OCI-LY7 (cell line): Measurements from ENCODE around the gene DHRS3.

Experiments
- EZH2phosphoT487 ChIP-seq: fragments of 200-600 bp; sonication (generic); IDR thresholded peaks from 2 replicates; pipeline ENCODE4 v1.6.1; 2018; ENCODE audit warnings: low read depth, borderline replicate concordance, mild to moderate bottlenecking, mixed run types, antibody characterized with exemption, low read length, moderate library complexity, mixed read lengths
- TF ChIP-seq, protein P1 (sequence below): fragments of 200-600 bp; sonication (generic); conservative IDR thresholded peaks from 2 replicates; pipeline ENCODE4 v1.5.1; 2014; ENCODE audit warnings: mild to moderate bottlenecking, antibody characterized with exemption, low read length, moderate library complexity, mixed read lengths

GRCh38 chr1:12626888-12627287, 8.9 kb upstream of the DHRS3 start:
- TF ChIP-seq EZH2phosphoT487, result no peak
- TF ChIP-seq, protein P1, sequence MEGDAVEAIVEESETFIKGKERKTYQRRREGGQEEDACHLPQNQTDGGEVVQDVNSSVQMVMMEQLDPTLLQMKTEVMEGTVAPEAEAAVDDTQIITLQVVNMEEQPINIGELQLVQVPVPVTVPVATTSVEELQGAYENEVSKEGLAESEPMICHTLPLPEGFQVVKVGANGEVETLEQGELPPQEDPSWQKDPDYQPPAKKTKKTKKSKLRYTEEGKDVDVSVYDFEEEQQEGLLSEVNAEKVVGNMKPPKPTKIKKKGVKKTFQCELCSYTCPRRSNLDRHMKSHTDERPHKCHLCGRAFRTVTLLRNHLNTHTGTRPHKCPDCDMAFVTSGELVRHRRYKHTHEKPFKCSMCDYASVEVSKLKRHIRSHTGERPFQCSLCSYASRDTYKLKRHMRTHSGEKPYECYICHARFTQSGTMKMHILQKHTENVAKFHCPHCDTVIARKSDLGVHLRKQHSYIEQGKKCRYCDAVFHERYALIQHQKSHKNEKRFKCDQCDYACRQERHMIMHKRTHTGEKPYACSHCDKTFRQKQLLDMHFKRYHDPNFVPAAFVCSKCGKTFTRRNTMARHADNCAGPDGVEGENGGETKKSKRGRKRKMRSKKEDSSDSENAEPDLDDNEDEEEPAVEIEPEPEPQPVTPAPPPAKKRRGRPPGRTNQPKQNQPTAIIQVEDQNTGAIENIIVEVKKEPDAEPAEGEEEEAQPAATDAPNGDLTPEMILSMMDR, result no peak
